HL-60 (cell line): ENCODE data around the gene ABLIM1.

Experiments
- CTCF ChIP-seq: IDR thresholded peaks from one replicate; pipeline ENCODE4 v1.5.1; 2011; ENCODE audit warnings: low read length, control low read depth, inconsistent platforms; ENCODE audit not compliant: insufficient read depth
- GABPA ChIP-seq: IDR thresholded peaks from 2 replicates; pipeline ENCODE4 v1.6.1; 2012; ENCODE audit warnings: low read depth
- POLR2AphosphoS5 ChIP-seq: IDR thresholded peaks from 2 replicates; pipeline ENCODE4 v1.6.1; 2012; ENCODE audit warnings: low read depth
- REST ChIP-seq: IDR thresholded peaks from 2 replicates; pipeline ENCODE4 v1.6.1; 2012; ENCODE audit warnings: low read depth; ENCODE audit not compliant: insufficient replicate concordance
- SPI1 ChIP-seq: IDR thresholded peaks from 2 replicates; pipeline ENCODE4 v1.6.1; 2012; ENCODE audit warnings: low read depth, mild to moderate bottlenecking, borderline replicate concordance

- no peak for TF ChIP-seq CTCF
- no peak for TF ChIP-seq POLR2AphosphoS5
- no peak for TF ChIP-seq REST
- no peak for TF ChIP-seq SPI1
- no peak for TF ChIP-seq GABPA
These were observed 142.7 kb downstream of the ABLIM1 start for GRCh38 chr10:114515298-114515914.
